ENCODE measurements around the gene NT5C2.
"Not testable (repeated sequence)": the region's sequence is repeated elsewhere in the genome, so short reads cannot be mapped to it uniquely, and the experiment has no call there.

NT5C2 gene

GRCh38 chr10:103067956-103068355 is 125.1 kb downstream of the NT5C2 start:
- H3K4me3 Mint-ChIP-seq, result no peak overlapping the region
- no peaks in the 10 kb centered on the region for H3K9me3 Mint-ChIP-seq
- H3K36me3 Mint-ChIP-seq (ENCODE audit: low read depth), result no peaks in the 10 kb centered on the region
- no peak overlapping the region for H3K27ac Mint-ChIP-seq
- DNase-seq, result no peak
- TF ChIP-seq, protein P1, sequence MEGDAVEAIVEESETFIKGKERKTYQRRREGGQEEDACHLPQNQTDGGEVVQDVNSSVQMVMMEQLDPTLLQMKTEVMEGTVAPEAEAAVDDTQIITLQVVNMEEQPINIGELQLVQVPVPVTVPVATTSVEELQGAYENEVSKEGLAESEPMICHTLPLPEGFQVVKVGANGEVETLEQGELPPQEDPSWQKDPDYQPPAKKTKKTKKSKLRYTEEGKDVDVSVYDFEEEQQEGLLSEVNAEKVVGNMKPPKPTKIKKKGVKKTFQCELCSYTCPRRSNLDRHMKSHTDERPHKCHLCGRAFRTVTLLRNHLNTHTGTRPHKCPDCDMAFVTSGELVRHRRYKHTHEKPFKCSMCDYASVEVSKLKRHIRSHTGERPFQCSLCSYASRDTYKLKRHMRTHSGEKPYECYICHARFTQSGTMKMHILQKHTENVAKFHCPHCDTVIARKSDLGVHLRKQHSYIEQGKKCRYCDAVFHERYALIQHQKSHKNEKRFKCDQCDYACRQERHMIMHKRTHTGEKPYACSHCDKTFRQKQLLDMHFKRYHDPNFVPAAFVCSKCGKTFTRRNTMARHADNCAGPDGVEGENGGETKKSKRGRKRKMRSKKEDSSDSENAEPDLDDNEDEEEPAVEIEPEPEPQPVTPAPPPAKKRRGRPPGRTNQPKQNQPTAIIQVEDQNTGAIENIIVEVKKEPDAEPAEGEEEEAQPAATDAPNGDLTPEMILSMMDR (IDR thresholded peaks at IDR 0.05), result no peak
- peaks cover 5% of the 10 kb centered on the region for H3K4me1 Mint-ChIP-seq
- H3K27me3 Mint-ChIP-seq (ENCODE audit: low read depth, poor library complexity), result peaks cover 8% of the 10 kb centered on the region

GRCh38 chr10:103067484-103067883 is 125.6 kb downstream of the NT5C2 start:
- Mint-ChIP-seq H3K4me1 (peaks cover 5% of the 10 kb centered on the region), H3K9me3 (no peaks in the 10 kb centered on the region), H3K27ac (no peak overlapping the region), H3K36me3 (ENCODE audit: low read depth) (no peaks in the 10 kb centered on the region), H3K27me3 (ENCODE audit: low read depth, poor library complexity) (peaks cover 8% of the 10 kb centered on the region), H3K4me3 (no peak overlapping the region)
- no peak for DNase-seq
- TF ChIP-seq, protein P1 (IDR thresholded peaks at IDR 0.05), result no peak

GRCh38 chr10:103067099-103067477 is 126.0 kb downstream of the NT5C2 start:
- not testable (repeated sequence) for H3K27me3 Mint-ChIP-seq (ENCODE audit: low read depth, poor library complexity); H3K36me3 Mint-ChIP-seq (ENCODE audit: low read depth); H3K4me3 Mint-ChIP-seq; DNase-seq; H3K4me1 Mint-ChIP-seq; H3K9me3 Mint-ChIP-seq; H3K27ac Mint-ChIP-seq

DNA sequence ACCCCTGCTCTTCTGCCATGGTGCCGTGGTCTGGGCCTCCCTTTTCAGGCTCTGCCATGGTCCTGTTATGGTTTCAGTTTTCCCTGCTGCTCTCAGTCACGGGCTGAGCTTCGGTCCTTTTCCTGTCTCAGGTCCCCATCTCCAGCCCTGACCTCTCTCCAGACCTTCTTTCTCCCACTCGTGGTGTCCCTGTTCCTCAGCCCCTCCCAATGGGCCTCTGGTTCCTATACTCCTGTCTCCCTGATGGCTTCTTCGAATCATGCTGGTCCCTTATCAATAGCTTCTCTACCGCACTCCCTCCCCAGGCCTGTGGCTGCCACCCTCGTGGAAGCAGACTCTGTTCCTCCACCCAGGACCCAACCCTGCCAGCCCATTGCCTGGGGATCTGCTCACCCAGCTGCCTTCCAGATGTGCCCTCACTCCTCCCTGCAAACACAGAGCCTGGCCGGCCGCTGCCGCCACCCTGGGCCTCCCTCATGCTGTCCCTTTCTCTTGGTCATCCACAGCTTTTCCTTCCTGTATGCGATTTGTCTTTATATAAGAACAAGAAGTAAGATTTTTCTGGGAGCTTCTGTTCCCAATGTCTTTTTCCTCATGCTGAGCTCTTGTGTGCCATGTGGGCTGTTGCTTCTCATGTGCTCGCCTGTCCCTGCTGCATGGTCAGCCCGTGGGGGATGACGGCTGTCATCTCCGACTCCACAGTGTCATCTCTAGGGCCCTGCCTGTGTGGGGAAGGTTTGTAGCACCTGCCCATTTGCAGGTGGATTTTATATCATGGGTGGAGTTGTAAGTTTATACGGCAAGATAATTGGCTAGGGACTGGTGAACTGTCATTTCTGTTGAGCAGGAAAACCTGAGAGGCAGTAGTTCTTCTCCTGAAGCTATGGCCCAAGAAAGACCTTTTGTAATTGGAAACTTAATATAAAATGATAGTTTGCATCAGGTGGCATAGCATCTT is 126.7 kb downstream of the NT5C2 start:
- Mint-ChIP-seq H3K27ac (no peak overlapping the region), H3K36me3 (ENCODE audit: low read depth) (no peaks in the 10 kb centered on the region), H3K4me3 (no peak overlapping the region), H3K4me1 (peaks cover 5% of the 10 kb centered on the region), H3K27me3 (ENCODE audit: low read depth, poor library complexity) (peaks cover 8% of the 10 kb centered on the region), H3K9me3 (no peaks in the 10 kb centered on the region)
- TF ChIP-seq, protein P1 (IDR thresholded peaks at IDR 0.05), result no peak
- no peak for DNase-seq

DNA sequence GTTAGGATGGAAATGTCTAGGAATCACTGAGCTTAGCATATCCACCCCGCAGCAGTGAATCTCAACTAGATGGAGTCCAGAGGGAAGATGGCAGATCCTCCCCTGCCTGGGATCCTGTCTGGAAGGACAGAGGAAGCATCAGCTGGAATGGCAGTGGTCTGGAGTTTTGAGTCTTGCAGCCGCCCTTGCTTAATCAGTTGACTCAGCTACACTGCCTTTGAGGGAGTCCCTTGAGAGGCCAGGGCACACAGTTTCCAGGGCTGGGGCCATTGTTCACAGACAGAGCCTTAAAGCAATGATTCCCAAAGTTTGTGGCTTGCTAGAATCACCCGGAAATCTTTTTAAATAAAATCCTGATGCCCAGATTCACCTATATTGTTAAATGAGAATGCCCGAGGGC is 128.1 kb downstream of the NT5C2 start:
- Mint-ChIP-seq H3K27me3 (ENCODE audit: low read depth, poor library complexity) (peaks cover 8% of the 10 kb centered on the region), H3K36me3 (ENCODE audit: low read depth) (no peaks in the 10 kb centered on the region), H3K4me1 (peaks cover 5% of the 10 kb centered on the region), H3K9me3 (no peaks in the 10 kb centered on the region), H3K27ac (no peak overlapping the region), H3K4me3 (no peak overlapping the region)
- TF ChIP-seq, protein P1 (IDR thresholded peaks at IDR 0.05), result no peak
- no peak for DNase-seq

DNA sequence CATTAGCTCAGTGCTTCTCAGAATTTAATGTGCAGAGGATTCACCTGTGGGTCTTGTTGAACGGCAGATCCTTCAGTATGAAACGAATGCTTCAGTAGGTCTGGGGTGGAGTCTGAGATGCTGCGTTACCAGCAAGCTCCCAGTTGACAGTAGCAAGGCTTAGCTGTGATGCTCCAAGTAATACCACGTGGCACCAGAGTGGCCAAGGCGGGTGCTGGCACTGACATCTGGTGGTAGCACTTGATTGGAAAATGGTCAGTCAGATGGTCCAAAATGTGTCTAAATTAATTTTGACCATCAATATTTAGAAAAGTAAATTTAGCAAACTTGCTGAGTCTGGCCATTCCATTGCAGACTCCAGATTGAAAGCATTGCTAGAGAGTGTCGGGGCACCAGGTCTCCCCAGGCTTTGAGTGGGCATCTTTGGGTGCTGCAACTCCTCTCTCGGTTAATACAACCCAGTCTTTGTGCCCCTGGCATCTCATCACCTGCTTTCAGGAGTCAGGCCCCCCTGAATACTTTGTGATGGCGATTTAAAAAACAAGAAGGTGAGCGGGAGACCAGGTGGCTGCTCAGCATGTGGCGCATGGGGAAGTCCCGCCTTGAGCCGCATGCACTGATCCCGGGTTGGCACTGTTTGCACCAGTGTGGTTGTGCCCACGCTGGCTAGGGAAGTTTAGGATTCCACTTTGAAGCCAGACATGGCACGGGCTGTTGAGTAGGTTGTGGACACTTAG is 130.1 kb downstream of the NT5C2 start:
- H3K4me1 Mint-ChIP-seq, result peaks cover 5% of the 10 kb centered on the region
- H3K4me3 Mint-ChIP-seq, result no peak overlapping the region
- no peak overlapping the region for H3K27ac Mint-ChIP-seq
- DNase-seq, result no peak
- no peaks in the 10 kb centered on the region for H3K9me3 Mint-ChIP-seq
- peaks cover 2% of the 10 kb centered on the region for H3K27me3 Mint-ChIP-seq (ENCODE audit: low read depth, poor library complexity)
- H3K36me3 Mint-ChIP-seq (ENCODE audit: low read depth), result peaks cover 2% of the 10 kb centered on the region
- TF ChIP-seq, protein P1 (IDR thresholded peaks at IDR 0.05), result no peak

All from nephron progenitor cell (in vitro differentiated cells).